Neural cell (in vitro differentiated cells): ENCODE results near the gene TMSB4X. TPM values are rescaled to one million over a fixed set of nuclear protein-coding genes. Genes with fewer than 3 reads are reported as not detected.

ENCODE experiments used
- H2AFZ ChIP-seq: fragments of 200-600, 300-800 bp; sonication (generic), shearing (Covaris generic); 2 replicates; pipeline ENCODE4 v1.6.0; 2014; ENCODE audit warnings: low read depth, mild to moderate bottlenecking, antibody characterized with exemption, low read length, moderate library complexity
- H3F3A ChIP-seq: fragments of 200-600 bp; shearing (Covaris generic); 2 replicates; pipeline ENCODE4 v1.6.1; 2016; ENCODE audit warnings: mild to moderate bottlenecking, moderate library complexity, mixed read lengths, antibody characterized with exemption, low read length; ENCODE audit not compliant: insufficient read depth, poor library complexity, severe bottlenecking
- H3K27ac ChIP-seq: fragments of 200-600, 300-800 bp; sonication (generic), shearing (Covaris generic); 2 replicates; pipeline ENCODE4 v1.5.1; 2014; ENCODE audit warnings: mild to moderate bottlenecking, low read length, moderate library complexity
- H3K27me3 ChIP-seq: fragments of 300-800, 200-600 bp; sonication (generic), shearing (Covaris generic); 2 replicates; pipeline ENCODE4 v1.6.0; 2014; ENCODE audit warnings: mild to moderate bottlenecking, low read depth, low read length, moderate library complexity; ENCODE audit not compliant: insufficient read depth
- H3K36me3 ChIP-seq: fragments of 300-800, 200-600 bp; sonication (generic), shearing (Covaris generic); 2 replicates; pipeline ENCODE4 v1.5.1; 2014; ENCODE audit warnings: mild to moderate bottlenecking, antibody characterized with exemption, low read length, moderate library complexity; ENCODE audit not compliant: insufficient read depth
- H3K4me2 ChIP-seq: fragments of 300-800, 200-600 bp; sonication (generic), shearing (Covaris generic); 2 replicates; pipeline ENCODE4 v1.6.0; 2014; ENCODE audit warnings: mild to moderate bottlenecking, low read length
- H3K4me3 ChIP-seq: fragments of 300-800, 200-600 bp; sonication (generic), shearing (Covaris generic); 2 replicates; pipeline ENCODE4 v1.5.1; 2014; ENCODE audit warnings: mild to moderate bottlenecking, low read length, moderate library complexity
- H3K79me2 ChIP-seq: fragments of 200-600 bp; shearing (Covaris generic); replicated peaks from 2 replicates; pipeline ENCODE4 v1.6.0; 2014; ENCODE audit warnings: mild to moderate bottlenecking, low read length, moderate library complexity; ENCODE audit not compliant: insufficient read depth
- H3K9ac ChIP-seq: fragments of 300-800, 200-600 bp; sonication (generic), shearing (Covaris generic); 2 replicates; pipeline ENCODE4 v1.6.1; 2016; ENCODE audit warnings: mild to moderate bottlenecking, low read length, mixed read lengths
- H3K9me2 ChIP-seq: fragments of 200-600 bp; shearing (Covaris generic); 2 replicates; pipeline ENCODE4 v1.6.1; 2016; ENCODE audit warnings: mild to moderate bottlenecking, low read length, mixed read lengths; ENCODE audit not compliant: insufficient read depth
- H3K9me3 ChIP-seq: fragments of 200-600, 300-800 bp; sonication (generic), shearing (Covaris generic); 2 replicates; pipeline ENCODE4 v1.6.1; 2016; ENCODE audit warnings: mild to moderate bottlenecking, mixed run types, low read length, moderate library complexity, mixed read lengths
- H4K20me1 ChIP-seq: fragments of 200-600 bp; shearing (Covaris generic); 2 replicates; pipeline ENCODE4 v1.6.1; 2016; ENCODE audit warnings: mild to moderate bottlenecking, mixed run types; ENCODE audit not compliant: insufficient read depth
- EP300 ChIP-seq: fragments of 450-650 bp; conservative IDR thresholded peaks from 2 replicates; pipeline ENCODE4 v1.6.1; 2014; ENCODE audit warnings: antibody characterized with exemption, mild to moderate bottlenecking, moderate library complexity; ENCODE audit not compliant: poor library complexity, severe bottlenecking
- EZH2 ChIP-seq: fragments of 200-600, 300-800 bp; shearing (Covaris generic), sonication (generic); IDR thresholded peaks from 2 replicates; pipeline ENCODE4 v1.6.1; 2014; ENCODE audit warnings: antibody characterized with exemption, low read length, borderline replicate concordance, mild to moderate bottlenecking; ENCODE audit not compliant: insufficient read depth, poor library complexity, severe bottlenecking
- MXI1 ChIP-seq: fragments of 450-650 bp; conservative IDR thresholded peaks from 2 replicates; pipeline ENCODE4 v1.6.1; 2014; ENCODE audit warnings: antibody characterized with exemption, mild to moderate bottlenecking; ENCODE audit not compliant: poor library complexity, severe bottlenecking
- POLR2AphosphoS5 ChIP-seq: IDR thresholded peaks from 2 replicates; pipeline ENCODE4 v1.6.1; 2012
- RAD21 ChIP-seq: fragments of 450-650 bp; conservative IDR thresholded peaks from 2 replicates; pipeline ENCODE4 v1.6.1; 2014; ENCODE audit warnings: antibody characterized with exemption, mild to moderate bottlenecking, moderate library complexity
- SMC3 ChIP-seq: fragments of 450-650 bp; conservative IDR thresholded peaks from 2 replicates; pipeline ENCODE4 v1.6.1; 2014; ENCODE audit warnings: antibody characterized with exemption, mild to moderate bottlenecking, moderate library complexity; ENCODE audit not compliant: poor library complexity
- TAF1 ChIP-seq: IDR thresholded peaks from 2 replicates; pipeline ENCODE4 v1.6.1; 2012; ENCODE audit warnings: low read depth
- polyA plus RNA-seq: library from polyadenylated mRNA; depleted of rRNA; stranded (reverse); fragments of >200 nt; gene quantifications from 2 replicates; pipeline ENCODE4 v1.2.3, GENCODE V29; 2014
- TF ChIP-seq, protein P1 (sequence below): fragments of 450-650 bp; IDR thresholded peaks from 2 replicates; pipeline ENCODE4 v1.5.1; 2014; ENCODE audit warnings: antibody characterized with exemption, mild to moderate bottlenecking, moderate library complexity; ENCODE audit not compliant: poor library complexity, severe bottlenecking
- TF ChIP-seq, protein P2 (sequence below): IDR thresholded peaks from 2 replicates; pipeline ENCODE4 v1.6.1; 2012; ENCODE audit warnings: borderline replicate concordance

TMSB4X gene
- polyA plus RNA-seq, 1 donor from 2014 or later = 11,381 TPM

DNA sequence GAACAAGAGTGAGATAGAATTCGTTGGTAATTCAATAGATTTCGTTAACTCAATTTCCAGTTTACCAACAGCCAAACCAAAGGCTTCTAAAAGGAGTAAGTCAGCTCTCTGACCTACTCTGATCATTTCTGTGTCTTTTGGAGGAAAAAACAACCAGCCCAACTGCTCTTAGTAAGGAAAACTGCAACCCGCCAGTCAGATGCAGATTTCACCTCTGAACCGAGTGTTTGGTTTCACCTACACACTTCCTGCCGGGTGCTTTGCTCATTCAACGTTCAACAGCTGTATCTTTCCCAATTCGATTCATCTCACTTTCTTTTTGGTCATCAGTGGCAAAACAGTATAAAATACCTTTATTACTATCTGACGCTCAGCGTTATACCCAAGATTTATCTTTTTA, 24.5 kb downstream of the TMSB4X start:
- no peaks in the 10 kb centered on the region for H3K9me2 ChIP-seq
- H3K79me2 ChIP-seq = no peaks in the 10 kb centered on the region
- no peaks in the 10 kb centered on the region for H3F3A ChIP-seq
- no peak overlapping the region for H3K4me3 ChIP-seq
- no peak overlapping the region for H3K4me2 ChIP-seq
- no peaks in the 10 kb centered on the region for H3K9me3 ChIP-seq
- H3K27me3 ChIP-seq = no peaks in the 10 kb centered on the region
- H3K9ac ChIP-seq = no peak overlapping the region
- H3K36me3 ChIP-seq = no peaks in the 10 kb centered on the region
- TF ChIP-seq MXI1 (no peak), TAF1 (no peak), RAD21 (no peak), EP300 (no peak), POLR2AphosphoS5 (no peak), SMC3 (no peak), EZH2 (no peak)
- TF ChIP-seq, protein P1, sequence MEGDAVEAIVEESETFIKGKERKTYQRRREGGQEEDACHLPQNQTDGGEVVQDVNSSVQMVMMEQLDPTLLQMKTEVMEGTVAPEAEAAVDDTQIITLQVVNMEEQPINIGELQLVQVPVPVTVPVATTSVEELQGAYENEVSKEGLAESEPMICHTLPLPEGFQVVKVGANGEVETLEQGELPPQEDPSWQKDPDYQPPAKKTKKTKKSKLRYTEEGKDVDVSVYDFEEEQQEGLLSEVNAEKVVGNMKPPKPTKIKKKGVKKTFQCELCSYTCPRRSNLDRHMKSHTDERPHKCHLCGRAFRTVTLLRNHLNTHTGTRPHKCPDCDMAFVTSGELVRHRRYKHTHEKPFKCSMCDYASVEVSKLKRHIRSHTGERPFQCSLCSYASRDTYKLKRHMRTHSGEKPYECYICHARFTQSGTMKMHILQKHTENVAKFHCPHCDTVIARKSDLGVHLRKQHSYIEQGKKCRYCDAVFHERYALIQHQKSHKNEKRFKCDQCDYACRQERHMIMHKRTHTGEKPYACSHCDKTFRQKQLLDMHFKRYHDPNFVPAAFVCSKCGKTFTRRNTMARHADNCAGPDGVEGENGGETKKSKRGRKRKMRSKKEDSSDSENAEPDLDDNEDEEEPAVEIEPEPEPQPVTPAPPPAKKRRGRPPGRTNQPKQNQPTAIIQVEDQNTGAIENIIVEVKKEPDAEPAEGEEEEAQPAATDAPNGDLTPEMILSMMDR = no peak
- no peak overlapping the region for H3K27ac ChIP-seq
- no peaks in the 10 kb centered on the region for H4K20me1 ChIP-seq
- no peak overlapping the region for H2AFZ ChIP-seq

DNA sequence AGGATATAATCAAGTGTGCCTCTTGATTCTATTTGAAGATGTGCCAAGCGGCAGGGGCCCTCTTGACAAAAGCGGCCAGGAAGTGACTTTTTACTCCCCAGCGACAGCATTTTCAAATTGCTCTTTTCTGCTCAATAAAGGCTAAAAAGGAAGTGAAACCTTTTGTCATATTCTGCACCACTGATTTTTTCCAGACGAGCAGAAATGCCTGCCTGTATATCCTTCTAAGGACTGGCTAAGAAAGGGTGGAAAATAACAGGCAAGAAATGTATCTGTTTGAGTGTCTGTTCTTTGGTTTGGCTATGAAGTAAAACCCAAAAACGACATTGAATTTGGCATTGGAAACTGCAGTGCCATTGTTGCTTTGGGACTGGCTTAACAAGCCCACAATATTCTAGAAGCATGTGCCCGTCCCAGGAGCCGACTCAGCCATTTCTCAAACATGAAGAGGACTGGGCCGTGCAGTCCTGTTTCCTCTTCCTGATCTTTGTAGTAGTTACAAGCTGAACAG, 25.4 kb downstream of the TMSB4X start:
- Histone ChIP-seq H3K9ac (no peak overlapping the region), H3K79me2 (no peaks in the 10 kb centered on the region), H3K36me3 (no peaks in the 10 kb centered on the region), H3K4me2 (no peak overlapping the region), H3K27ac (no peak overlapping the region), H3K9me2 (no peaks in the 10 kb centered on the region), H4K20me1 (no peaks in the 10 kb centered on the region), H3K9me3 (no peaks in the 10 kb centered on the region), H3K27me3 (no peaks in the 10 kb centered on the region), H2AFZ (no peak overlapping the region), H3K4me3 (no peak overlapping the region), H3F3A (no peaks in the 10 kb centered on the region)
- TF ChIP-seq, protein P1 = no peak
- TF ChIP-seq TAF1 (no peak), RAD21 (no peak), EP300 (no peak), EZH2 (no peak), MXI1 (no peak), POLR2AphosphoS5 (no peak), SMC3 (no peak)
- TF ChIP-seq, protein P2, sequence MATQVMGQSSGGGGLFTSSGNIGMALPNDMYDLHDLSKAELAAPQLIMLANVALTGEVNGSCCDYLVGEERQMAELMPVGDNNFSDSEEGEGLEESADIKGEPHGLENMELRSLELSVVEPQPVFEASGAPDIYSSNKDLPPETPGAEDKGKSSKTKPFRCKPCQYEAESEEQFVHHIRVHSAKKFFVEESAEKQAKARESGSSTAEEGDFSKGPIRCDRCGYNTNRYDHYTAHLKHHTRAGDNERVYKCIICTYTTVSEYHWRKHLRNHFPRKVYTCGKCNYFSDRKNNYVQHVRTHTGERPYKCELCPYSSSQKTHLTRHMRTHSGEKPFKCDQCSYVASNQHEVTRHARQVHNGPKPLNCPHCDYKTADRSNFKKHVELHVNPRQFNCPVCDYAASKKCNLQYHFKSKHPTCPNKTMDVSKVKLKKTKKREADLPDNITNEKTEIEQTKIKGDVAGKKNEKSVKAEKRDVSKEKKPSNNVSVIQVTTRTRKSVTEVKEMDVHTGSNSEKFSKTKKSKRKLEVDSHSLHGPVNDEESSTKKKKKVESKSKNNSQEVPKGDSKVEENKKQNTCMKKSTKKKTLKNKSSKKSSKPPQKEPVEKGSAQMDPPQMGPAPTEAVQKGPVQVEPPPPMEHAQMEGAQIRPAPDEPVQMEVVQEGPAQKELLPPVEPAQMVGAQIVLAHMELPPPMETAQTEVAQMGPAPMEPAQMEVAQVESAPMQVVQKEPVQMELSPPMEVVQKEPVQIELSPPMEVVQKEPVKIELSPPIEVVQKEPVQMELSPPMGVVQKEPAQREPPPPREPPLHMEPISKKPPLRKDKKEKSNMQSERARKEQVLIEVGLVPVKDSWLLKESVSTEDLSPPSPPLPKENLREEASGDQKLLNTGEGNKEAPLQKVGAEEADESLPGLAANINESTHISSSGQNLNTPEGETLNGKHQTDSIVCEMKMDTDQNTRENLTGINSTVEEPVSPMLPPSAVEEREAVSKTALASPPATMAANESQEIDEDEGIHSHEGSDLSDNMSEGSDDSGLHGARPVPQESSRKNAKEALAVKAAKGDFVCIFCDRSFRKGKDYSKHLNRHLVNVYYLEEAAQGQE = no peak
